GM12878 (cell line): ENCODE results near the gene ANKRD13B. TPM values are rescaled to one million over a fixed set of nuclear protein-coding genes. Genes with fewer than 3 reads are reported as not detected.

Source experiments
- ATAC-seq: fragments of 200-7000 bp; cut with Tn5 transposase; 3 replicates; pipeline ENCODE4 v1.9.1; 2020; ENCODE audit warnings: mild to moderate bottlenecking, moderate library complexity
- BruUV-seq: library from RNA; stranded (reverse); fragments of 400-500 nt; replicated peaks from 2 replicates; lab custom pipeline; 2021; lab: Mats Ljungman, UMichigan
- CTCF ChIA-PET: fragments of 300-600 bp; sonication (Branson Sonifier 250); formaldehyde crosslinking; extraction: SDS; loops from one replicate; lab custom pipeline; 2021; ENCODE audit warnings: inconsistent platforms; lab: Yijun Ruan, JAX
- POLR2A ChIA-PET: fragments of 350-600 bp; formaldehyde crosslinking; extraction: SDS; loops from one replicate; lab custom pipeline; 2021; ENCODE audit warnings: inconsistent platforms; lab: Charles Lee
- RAD21 ChIA-PET: fragments of 300-600 bp; sonication (Branson Sonifier 250); formaldehyde crosslinking; loops from one replicate; lab custom pipeline; 2023; ENCODE audit warnings: antibody characterized with exemption; ENCODE audit not compliant: unreplicated experiment; lab: Charles Lee
- SMC1A ChIA-PET: fragments of 300-600 bp; sonication (Branson Sonifier 250); formaldehyde crosslinking; loops from one replicate; lab custom pipeline; 2023; ENCODE audit not compliant: unreplicated experiment, uncharacterized antibody; lab: Charles Lee
- DNase-seq: peaks from one replicate; pipeline ENCODE4 v3.0.0-alpha.2; 2011; ENCODE audit warnings: low read depth, low spot score
- FAIRE-seq: peaks from 3 replicates; lab custom pipeline; 2011; peaks lifted over from hg19 to GRCh38; lab: Jason Lieb, UNC
- H2AFZ ChIP-seq: 2 replicates; pipeline ENCODE4 v1.6.0; 2011; ENCODE audit warnings: low read depth, low read length, control low read depth; ENCODE audit not compliant: control insufficient read depth
- H3K27ac ChIP-seq: 2 replicates; pipeline ENCODE4 v1.5.1; 2011; ENCODE audit warnings: control low read depth; ENCODE audit not compliant: control insufficient read depth, insufficient read depth
- H3K27me3 ChIP-seq, 2 experiments: replicated peaks in 1 of 2; 2 replicates each; pipeline versions ENCODE4 v1.6.0 to v1.6.1; 2011; ENCODE audit warnings: low read length in 1 of 2; ENCODE audit not compliant: control insufficient read depth in 2 of 2, insufficient read depth in 2 of 2
- H3K36me3 ChIP-seq, 2 experiments: 2 replicates each; pipeline ENCODE4 v1.5.1; 2011; ENCODE audit warnings: low read length in 1 of 2; ENCODE audit not compliant: control insufficient read depth in 2 of 2, insufficient read depth in 2 of 2
- H3K4me1 ChIP-seq: 2 replicates; pipeline ENCODE4 v1.6.1; 2011; ENCODE audit warnings: mild to moderate bottlenecking, low read length, moderate library complexity, mixed read lengths; ENCODE audit not compliant: control insufficient read depth, insufficient read depth
- H3K4me2 ChIP-seq: 2 replicates; pipeline ENCODE4 v1.6.0; 2011; ENCODE audit warnings: control low read depth; ENCODE audit not compliant: control insufficient read depth, insufficient read depth
- H3K4me3 ChIP-seq: fragments of 200-600 bp; sonication (generic); 2 replicates; pipeline ENCODE4 v1.5.1; 2016
- H3K79me2 ChIP-seq: 2 replicates; pipeline ENCODE4 v1.6.0; 2011; ENCODE audit warnings: low read length; ENCODE audit not compliant: control insufficient read depth, insufficient read depth
- H3K9ac ChIP-seq: 2 replicates; pipeline ENCODE4 v1.8.0; 2011; ENCODE audit warnings: low read length, control low read depth, mixed read lengths; ENCODE audit not compliant: control insufficient read depth, insufficient read depth
- H3K9me3 ChIP-seq: replicated peaks from 3 replicates; pipeline ENCODE4 v1.5.1; 2011; ENCODE audit warnings: mild to moderate bottlenecking, low read length; ENCODE audit not compliant: control insufficient read depth, insufficient read depth
- H4K20me1 ChIP-seq: 2 replicates; pipeline ENCODE4 v1.6.0; 2011; ENCODE audit not compliant: control insufficient read depth, insufficient read depth
- BMI1 ChIP-seq: fragments of 450-650 bp; IDR thresholded peaks from 2 replicates; pipeline ENCODE4 v1.6.1; 2016; ENCODE audit warnings: mild to moderate bottlenecking, moderate library complexity, borderline replicate concordance
- MYB ChIP-seq: fragments of 150-350 bp; IDR thresholded peaks from 2 replicates; pipeline ENCODE4 v1.6.1; 2014; ENCODE audit warnings: mild to moderate bottlenecking, low read depth, low read length, borderline replicate concordance
- NFYB ChIP-seq: IDR thresholded peaks from 2 replicates; pipeline ENCODE4 v1.6.1; 2011; ENCODE audit warnings: low read depth, mild to moderate bottlenecking, low read length, improper control_type of control experiment, moderate library complexity; ENCODE audit not compliant: insufficient read depth
- NRF1 ChIP-seq: conservative IDR thresholded peaks from 2 replicates; pipeline ENCODE4 v1.6.1; 2011; ENCODE audit warnings: mild to moderate bottlenecking, low read depth, low read length, improper control_type of control experiment
- PAX5 ChIP-seq: IDR thresholded peaks from 2 replicates; pipeline ENCODE4 v1.6.1; 2011; ENCODE audit warnings: low read depth, low read length, borderline replicate concordance
- RAD51 ChIP-seq: fragments of 450-650 bp; IDR thresholded peaks from 2 replicates; pipeline ENCODE4 v1.6.1; 2016; ENCODE audit warnings: moderate library complexity, mild to moderate bottlenecking, inconsistent platforms
- SMAD5 ChIP-seq: IDR thresholded peaks from 2 replicates; pipeline ENCODE4 v1.6.1; 2016; ENCODE audit warnings: antibody characterized with exemption, low read depth
- WGBS: methylation state at CpG from one replicate; pipeline ENCODE4 v1.1.6; 2016; ENCODE audit warnings: low lambda C conversion rate; ENCODE audit not compliant: insufficient replicate concordance, insufficient coverage; ENCODE audit errors: missing lambda C conversion rate; 5-methylcytosine and 5-hydroxymethylcytosine counted together
- in situ Hi-C: fragments of 300-500 bp; cut with MboI; formaldehyde crosslinking; loops from 9 replicates; pipeline ENCODE4 v1.14.3; 2018; ENCODE audit warnings: mixed read lengths
- intact Hi-C: fragments of 100-400 bp; cut with micrococcal nuclease; formaldehyde crosslinking; loops from one replicate; pipeline ENCODE4 v1.14.2; 2022; ENCODE audit not compliant: unreplicated experiment
- polyA plus RNA-seq, 11 experiments: library from polyadenylated mRNA; depleted of rRNA in 4 of 11; unstranded in 6 of 11; stranded (reverse) in 5 of 11; fragments of >200 nt; fragmentation: Nextera tagmentation in 4 of 11; fragmentation: Illumina TruSeq in 1 of 11; extraction: Ambion mirVana in 4 of 11; extraction: Trizol in 1 of 11; gene quantifications; 1 replicate in 1 of 11; 2 replicates in 10 of 11; pipeline versions ENCODE4 v1.2.1 to v1.2.3, GENCODE V29; 2011 to 2016; ENCODE audit warnings: inconsistent platforms in 2 of 11, missing spikeins in 2 of 11, low read depth in 1 of 11
- total RNA-seq, 4 experiments: library from RNA; depleted of rRNA in 3 of 4; stranded (reverse); fragments of >200 nt in 3 of 4; fragmentation: Illumina TruSeq in 1 of 4; extraction: Trizol in 1 of 4; gene quantifications; 2 replicates each; pipeline versions ENCODE4 v1.2.1 to v1.2.3, GENCODE V29; 2013 to 2021
- TF ChIP-seq, protein P1 (sequence below): IDR thresholded peaks from 2 replicates; pipeline ENCODE4 v1.6.1; 2012; ENCODE audit warnings: low read length, inconsistent platforms
- TF ChIP-seq, protein P2 (sequence below): IDR thresholded peaks from 2 replicates; pipeline ENCODE4 v1.6.1; 2011; ENCODE audit warnings: low read depth, mild to moderate bottlenecking, low read length, moderate library complexity, borderline replicate concordance; ENCODE audit errors: extremely low read depth
- TF ChIP-seq, protein P3 (sequence below): IDR thresholded peaks from 2 replicates; pipeline ENCODE4 v1.6.1; 2012; ENCODE audit warnings: low read depth, low read length, improper control_type of control experiment
- TF ChIP-seq, protein P4 (sequence below): fragments of 450-650 bp; IDR thresholded peaks from 2 replicates; pipeline ENCODE4 v1.6.1; 2017; ENCODE audit warnings: mild to moderate bottlenecking, low read depth, inconsistent platforms; ENCODE audit not compliant: poor library complexity, severe bottlenecking

The ANKRD13B gene
- total and polyA plus RNA-seq, 10 of the 15 experiments (the other 5 are each of a cell fraction or from before 2014, with no cell fraction given) = 0.18 to 15.0 (median 2.8) TPM

DNA sequence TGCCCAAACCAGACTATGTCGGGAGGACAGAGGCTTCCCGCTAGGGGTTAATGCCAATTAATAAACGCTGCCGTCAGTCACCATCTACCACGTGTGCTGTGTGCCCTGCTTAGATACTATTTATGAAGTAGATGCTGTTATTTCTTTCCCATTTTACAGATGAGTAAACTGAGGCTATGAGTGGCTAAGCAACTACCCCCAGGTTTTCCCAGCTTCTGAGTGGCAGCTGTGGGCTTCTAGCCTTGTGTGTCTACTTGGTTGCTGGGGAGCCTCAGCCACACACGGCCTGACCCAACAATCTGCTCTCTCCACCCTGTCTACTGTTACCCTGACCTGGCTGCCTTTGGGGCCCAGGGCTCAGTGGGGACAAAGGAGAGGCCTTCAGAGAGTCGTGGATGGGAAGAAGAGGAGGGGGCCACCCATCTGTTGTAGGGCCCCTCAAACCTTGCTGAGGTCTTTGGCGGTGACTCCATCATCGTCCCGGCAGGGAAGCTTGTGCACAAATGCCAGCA lies 10.6 kb upstream of the ANKRD13B start:
- ChIA-PET RAD21 (interaction anchor here (1.4 to 4.1 kb wide), 5 partner anchors 8 to 350 kb away, joined by 3 to 25 read pairs (median 6); partner anchors contain the start of gene ANKRD13B), POLR2A (interaction anchor here (1.0 kb wide), 1 partner anchor 9 kb away, joined by 3 read pairs; no protein-coding TSS in a partner anchor), CTCF (interaction anchor here (1.2 to 6.1 kb wide), 5 partner anchors 9 to 197 kb away, joined by 3 to 72 read pairs (median 28); partner anchors contain the start of gene ANKRD13B), SMC1A (interaction anchor here (2.2 kb wide), 1 partner anchor 35 kb away, joined by 8 read pairs; no protein-coding TSS in a partner anchor)
- Histone ChIP-seq H3K27ac (no peak overlapping the region), H3K9me3 (no peaks in the 10 kb centered on the region), H3K27me3 (no peaks in the 10 kb centered on the region), H4K20me1 (no peaks in the 10 kb centered on the region), H2AFZ (no peak overlapping the region), H3K9ac (no peak overlapping the region), H3K4me2 (no peak overlapping the region), H3K4me1 (peaks cover 21% of the 10 kb centered on the region), H3K4me3 (no peak overlapping the region), H3K79me2 (peaks cover 13% of the 10 kb centered on the region), H3K36me3 (peaks cover 8 to 13% of the 10 kb centered on the region in 2 experiments; a peak in 3 of 4 replicates)
- in situ Hi-C loops (no loop called here), intact Hi-C loops (loop anchor here (5.0 kb wide), 1 partner anchor 440 kb away; no protein-coding TSS in a partner anchor)
- no TSS peak for BruUV-seq
- 99% methylated on average over 10 of the region's 10 CpGs for WGBS
- no peak for ATAC-seq
- FAIRE-seq = no peak
- DNase-seq = no peak
- TF ChIP-seq, protein P1, sequence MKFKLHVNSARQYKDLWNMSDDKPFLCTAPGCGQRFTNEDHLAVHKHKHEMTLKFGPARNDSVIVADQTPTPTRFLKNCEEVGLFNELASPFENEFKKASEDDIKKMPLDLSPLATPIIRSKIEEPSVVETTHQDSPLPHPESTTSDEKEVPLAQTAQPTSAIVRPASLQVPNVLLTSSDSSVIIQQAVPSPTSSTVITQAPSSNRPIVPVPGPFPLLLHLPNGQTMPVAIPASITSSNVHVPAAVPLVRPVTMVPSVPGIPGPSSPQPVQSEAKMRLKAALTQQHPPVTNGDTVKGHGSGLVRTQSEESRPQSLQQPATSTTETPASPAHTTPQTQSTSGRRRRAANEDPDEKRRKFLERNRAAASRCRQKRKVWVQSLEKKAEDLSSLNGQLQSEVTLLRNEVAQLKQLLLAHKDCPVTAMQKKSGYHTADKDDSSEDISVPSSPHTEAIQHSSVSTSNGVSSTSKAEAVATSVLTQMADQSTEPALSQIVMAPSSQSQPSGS = no peak
- TF ChIP-seq SMAD5 (no peak), BMI1 (no peak)

DNA sequence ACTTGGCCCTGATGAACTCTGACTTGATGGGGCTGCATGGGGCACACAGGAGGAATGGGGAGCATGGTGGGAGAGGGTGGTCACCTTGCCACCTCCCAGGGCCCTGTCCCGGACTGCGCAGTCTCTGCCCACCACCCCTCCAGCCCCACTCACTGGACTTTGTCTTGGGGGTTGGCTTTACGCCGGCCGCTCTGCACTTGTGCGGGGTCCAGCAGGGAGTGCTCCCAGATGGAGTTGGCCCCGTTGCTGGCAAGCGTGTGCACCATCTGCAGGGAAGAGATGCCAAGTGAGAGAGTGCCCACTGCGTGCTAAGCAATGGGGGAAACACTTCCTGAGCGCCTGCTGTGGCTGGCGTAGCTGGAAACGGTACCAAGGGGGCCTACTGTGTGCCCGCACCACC lies 10.2 kb upstream of the ANKRD13B start:
- Histone ChIP-seq H3K4me3 (no peak overlapping the region), H3K27ac (no peak overlapping the region), H3K9ac (no peak overlapping the region), H3K79me2 (peaks cover 18% of the 10 kb centered on the region), H2AFZ (no peak overlapping the region), H3K4me1 (peaks cover 24% of the 10 kb centered on the region), H3K27me3 (no peaks in the 10 kb centered on the region), H4K20me1 (no peaks in the 10 kb centered on the region), H3K4me2 (no peak overlapping the region), H3K9me3 (no peaks in the 10 kb centered on the region), H3K36me3 (peaks cover 8 to 10% of the 10 kb centered on the region in 2 experiments; a peak in 3 of 4 replicates)
- no peak for FAIRE-seq
- no peak for TF ChIP-seq PAX5
- TF ChIP-seq, protein P2, sequence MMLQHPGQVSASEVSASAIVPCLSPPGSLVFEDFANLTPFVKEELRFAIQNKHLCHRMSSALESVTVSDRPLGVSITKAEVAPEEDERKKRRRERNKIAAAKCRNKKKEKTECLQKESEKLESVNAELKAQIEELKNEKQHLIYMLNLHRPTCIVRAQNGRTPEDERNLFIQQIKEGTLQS = no peak
- TF ChIP-seq NFYB = no peak
- TF ChIP-seq, protein P3, sequence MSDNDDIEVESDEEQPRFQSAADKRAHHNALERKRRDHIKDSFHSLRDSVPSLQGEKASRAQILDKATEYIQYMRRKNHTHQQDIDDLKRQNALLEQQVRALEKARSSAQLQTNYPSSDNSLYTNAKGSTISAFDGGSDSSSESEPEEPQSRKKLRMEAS = no peak
- no peak for TF ChIP-seq RAD51
- no peak for TF ChIP-seq MYB
- no peak for TF ChIP-seq NRF1
- TF ChIP-seq, protein P4, sequence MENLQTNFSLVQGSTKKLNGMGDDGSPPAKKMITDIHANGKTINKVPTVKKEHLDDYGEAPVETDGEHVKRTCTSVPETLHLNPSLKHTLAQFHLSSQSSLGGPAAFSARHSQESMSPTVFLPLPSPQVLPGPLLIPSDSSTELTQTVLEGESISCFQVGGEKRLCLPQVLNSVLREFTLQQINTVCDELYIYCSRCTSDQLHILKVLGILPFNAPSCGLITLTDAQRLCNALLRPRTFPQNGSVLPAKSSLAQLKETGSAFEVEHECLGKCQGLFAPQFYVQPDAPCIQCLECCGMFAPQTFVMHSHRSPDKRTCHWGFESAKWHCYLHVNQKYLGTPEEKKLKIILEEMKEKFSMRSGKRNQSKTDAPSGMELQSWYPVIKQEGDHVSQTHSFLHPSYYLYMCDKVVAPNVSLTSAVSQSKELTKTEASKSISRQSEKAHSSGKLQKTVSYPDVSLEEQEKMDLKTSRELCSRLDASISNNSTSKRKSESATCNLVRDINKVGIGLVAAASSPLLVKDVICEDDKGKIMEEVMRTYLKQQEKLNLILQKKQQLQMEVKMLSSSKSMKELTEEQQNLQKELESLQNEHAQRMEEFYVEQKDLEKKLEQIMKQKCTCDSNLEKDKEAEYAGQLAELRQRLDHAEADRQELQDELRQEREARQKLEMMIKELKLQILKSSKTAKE = no peak
- DNase-seq = no peak
- ChIA-PET RAD21 (no interaction called here), CTCF (interaction anchor here (2.6 to 6.7 kb wide), 3 partner anchors 9 to 35 kb away, joined by 28 to 82 read pairs (median 72); partner anchors contain the start of gene ANKRD13B), POLR2A (no interaction called here), SMC1A (interaction anchor here (2.2 kb wide), 1 partner anchor 35 kb away, joined by 8 read pairs; no protein-coding TSS in a partner anchor)
- WGBS = 93% methylated on average over 13 of the region's 13 CpGs
- no peak for ATAC-seq
- intact Hi-C loops = loop anchor here (5.0 kb wide), 1 partner anchor 440 kb away; no protein-coding TSS in a partner anchor
- no TSS peak for BruUV-seq
- in situ Hi-C loops = no loop called here
